ENCODE measurements around the gene SHISA7. TPM values are rescaled to one million over a fixed set of nuclear protein-coding genes. Genes with fewer than 3 reads are reported as not detected.
"Not testable (repeated sequence)": the region's sequence is repeated elsewhere in the genome, so short reads cannot be mapped to it uniquely, and the experiment has no call there.

Gene SHISA7
- total and polyA plus RNA-seq, 7 donors, result 0.01 TPM; not detected in 6

GRCh38 chr19:55406826-55407549 lies 36.1 kb downstream of the SHISA7 start:
- 15 to 21% (median 18%) methylated on average over 33 to 35 of the region's 35 CpGs for WGBS, 3 donors
- peaks cover 0 to 24% of the 10 kb centered on the region in 2 donors for H3K36me3 ChIP-seq (ENCODE audit: insufficient read depth in 1 of 2, low read depth in 1 of 2)
- peak in 2 of 4 donors; percentile 1 for ATAC-seq
- no peaks in the 10 kb centered on the region for H3K9me3 ChIP-seq
- no peaks in the 10 kb centered on the region for H3K4me1 ChIP-seq
- peak overlapping the region; percentile 92 for H3K27ac ChIP-seq
- H3K4me3 ChIP-seq, result peak overlapping the region; percentile 73
- peak; percentile 38 to 40 for DNase-seq
- no peaks in the 10 kb centered on the region for H3K27me3 ChIP-seq (ENCODE audit: insufficient read depth in 3 of 3, low read length in 2 of 3)
- TF ChIP-seq, protein P1, sequence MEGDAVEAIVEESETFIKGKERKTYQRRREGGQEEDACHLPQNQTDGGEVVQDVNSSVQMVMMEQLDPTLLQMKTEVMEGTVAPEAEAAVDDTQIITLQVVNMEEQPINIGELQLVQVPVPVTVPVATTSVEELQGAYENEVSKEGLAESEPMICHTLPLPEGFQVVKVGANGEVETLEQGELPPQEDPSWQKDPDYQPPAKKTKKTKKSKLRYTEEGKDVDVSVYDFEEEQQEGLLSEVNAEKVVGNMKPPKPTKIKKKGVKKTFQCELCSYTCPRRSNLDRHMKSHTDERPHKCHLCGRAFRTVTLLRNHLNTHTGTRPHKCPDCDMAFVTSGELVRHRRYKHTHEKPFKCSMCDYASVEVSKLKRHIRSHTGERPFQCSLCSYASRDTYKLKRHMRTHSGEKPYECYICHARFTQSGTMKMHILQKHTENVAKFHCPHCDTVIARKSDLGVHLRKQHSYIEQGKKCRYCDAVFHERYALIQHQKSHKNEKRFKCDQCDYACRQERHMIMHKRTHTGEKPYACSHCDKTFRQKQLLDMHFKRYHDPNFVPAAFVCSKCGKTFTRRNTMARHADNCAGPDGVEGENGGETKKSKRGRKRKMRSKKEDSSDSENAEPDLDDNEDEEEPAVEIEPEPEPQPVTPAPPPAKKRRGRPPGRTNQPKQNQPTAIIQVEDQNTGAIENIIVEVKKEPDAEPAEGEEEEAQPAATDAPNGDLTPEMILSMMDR (IDR thresholded peaks at IDR 0.05), result no peak
- intact Hi-C loops (cut with DNase I), result no loop called here

DNA sequence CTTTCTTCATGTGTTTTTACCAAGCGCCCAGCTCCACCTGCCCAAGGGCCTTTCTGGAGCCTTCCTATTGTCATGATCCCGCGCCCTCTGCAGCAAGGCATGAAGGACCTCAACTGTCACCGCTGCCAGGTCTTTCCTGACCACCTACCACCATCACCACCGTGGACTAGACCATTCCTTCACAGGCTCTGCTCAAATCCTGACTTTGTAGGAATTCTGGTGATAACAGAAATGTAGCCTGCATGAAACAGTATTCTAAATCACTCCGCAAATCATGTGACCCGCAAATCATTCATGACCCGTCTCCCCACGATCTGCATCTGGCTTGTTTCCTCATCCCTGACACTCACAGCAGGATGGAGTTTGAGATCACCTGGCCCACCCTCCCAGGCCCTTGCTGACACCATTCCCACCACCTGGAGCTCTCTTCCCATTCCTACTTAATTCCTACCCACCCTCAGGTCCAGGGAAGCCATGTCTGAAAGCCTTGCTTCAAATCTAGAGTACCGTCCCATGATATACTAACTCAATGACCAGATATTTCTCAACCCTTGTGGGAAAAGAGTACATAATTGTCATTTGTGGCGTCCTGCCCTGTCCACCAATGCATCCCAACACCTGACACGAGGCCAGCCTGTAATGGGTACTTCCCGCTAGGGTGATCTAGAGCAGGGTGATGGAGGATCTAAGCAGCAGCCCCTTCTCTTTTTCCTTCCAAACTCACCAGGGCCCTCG lies 36.8 kb downstream of the SHISA7 start:
- ATAC-seq (no peak), DNase-seq (peak in 1 of 2 donors; percentile 20)
- H3K4me1 ChIP-seq, result no peaks in the 10 kb centered on the region
- peak overlapping the region; percentile 73 for H3K4me3 ChIP-seq
- intact Hi-C loops (cut with DNase I), result no loop called here
- no peaks in the 10 kb centered on the region for H3K27me3 ChIP-seq (ENCODE audit: insufficient read depth in 3 of 3, low read length in 2 of 3)
- H3K36me3 ChIP-seq (ENCODE audit: insufficient read depth in 1 of 2, low read depth in 1 of 2), result peaks cover 0 to 30% of the 10 kb centered on the region in 2 donors
- TF ChIP-seq, protein P1 (IDR thresholded peaks at IDR 0.05), result no peak
- no peaks in the 10 kb centered on the region for H3K9me3 ChIP-seq
- no peak overlapping the region for H3K27ac ChIP-seq
- WGBS, 3 donors, result 77 to 84% (median 80%) methylated on average over 14 of the region's 14 CpGs

DNA sequence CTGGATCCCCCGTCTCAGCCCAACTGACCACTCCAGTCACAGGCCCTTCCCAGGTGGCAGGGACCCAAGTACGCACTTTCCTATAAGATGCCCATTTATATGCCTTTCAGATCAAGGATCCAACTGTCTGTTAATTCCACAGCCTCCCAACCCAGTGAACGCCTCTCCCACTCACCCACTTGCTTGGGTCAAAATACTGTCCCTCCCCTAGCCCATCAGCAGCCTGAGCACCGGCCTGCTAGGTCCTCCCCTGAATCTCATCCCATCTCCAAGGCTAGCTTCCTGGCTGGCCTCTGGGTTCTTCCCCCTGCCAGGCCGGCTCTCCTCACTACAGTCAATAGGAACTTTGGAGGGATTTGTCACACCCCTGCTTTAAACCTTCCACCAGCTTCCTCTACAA lies 37.5 kb downstream of the SHISA7 start:
- no peak overlapping the region for H3K4me3 ChIP-seq
- H3K9me3 ChIP-seq, result no peaks in the 10 kb centered on the region
- ATAC-seq (no peak), DNase-seq (no peak)
- 83 to 89% (median 87%) methylated on average over 5 of the region's 5 CpGs for WGBS, 3 donors
- peaks cover 0 to 34% of the 10 kb centered on the region in 2 donors for H3K36me3 ChIP-seq (ENCODE audit: insufficient read depth in 1 of 2, low read depth in 1 of 2)
- H3K4me1 ChIP-seq, result no peaks in the 10 kb centered on the region
- H3K27me3 ChIP-seq (ENCODE audit: insufficient read depth in 3 of 3, low read length in 2 of 3), result no peaks in the 10 kb centered on the region
- H3K27ac ChIP-seq, result no peak overlapping the region
- intact Hi-C loops (cut with DNase I), result no loop called here
- TF ChIP-seq, protein P1 (IDR thresholded peaks at IDR 0.05), result no peak

GRCh38 chr19:55402509-55402908 lies 40.6 kb downstream of the SHISA7 start:
- Histone ChIP-seq H3K36me3 (ENCODE audit: insufficient read depth in 1 of 2, low read depth in 1 of 2) (peaks cover 0 to 36% of the 10 kb centered on the region in 2 donors), H3K27me3 (ENCODE audit: insufficient read depth in 3 of 3, low read length in 2 of 3) (no peaks in the 10 kb centered on the region), H3K4me1 (no peaks in the 10 kb centered on the region), H3K4me3 (no peak overlapping the region), H3K9me3 (no peaks in the 10 kb centered on the region), H3K27ac (no peak overlapping the region)
- TF ChIP-seq, protein P1 (IDR thresholded peaks at IDR 0.05), result no peak
- 84 to 88% (median 87%) methylated on average over 2 of the region's 2 CpGs for WGBS, 3 donors
- ATAC-seq (no peak), DNase-seq (no peak)
- intact Hi-C loops (cut with DNase I), result no loop called here

GRCh38 chr19:55401390-55401789 lies 41.7 kb downstream of the SHISA7 start:
- peaks cover 0 to 36% of the 10 kb centered on the region in 2 donors for H3K36me3 ChIP-seq (ENCODE audit: insufficient read depth in 1 of 2, low read depth in 1 of 2)
- H3K4me3 ChIP-seq; H3K27ac ChIP-seq; DNase-seq; H3K4me1 ChIP-seq; H3K27me3 ChIP-seq (ENCODE audit: insufficient read depth in 3 of 3, low read length in 2 of 3); intact Hi-C loops (cut with DNase I); ATAC-seq; H3K9me3 ChIP-seq: not testable (repeated sequence)
- WGBS, 3 donors, result 88 to 91% (median 90%) methylated on average over 13 to 22 of the region's 28 CpGs

Measured in psoas muscle (tissue), 8 donors.